Measurements from ENCODE around the gene RALGAPA1.

RALGAPA1 gene

GRCh38 chr14:35557221-35557747 lies 251.8 kb downstream of the RALGAPA1 start:
- TF ChIP-seq CTCF (IDR thresholded peaks at IDR 0.05; ENCODE audit: control extremely low read depth, extremely low read depth, low read depth, missing control alignments) = no peak
- POLR2A ChIA-PET = no interaction called here
- CTCF ChIA-PET = no interaction called here
- DNase-seq (ENCODE audit: extremely low spot score) = no peak

GRCh38 chr14:35556548-35556947 lies 252.5 kb downstream of the RALGAPA1 start:
- ChIA-PET POLR2A (no interaction called here), CTCF (interaction anchor here (1.2 kb wide), 1 partner anchor 33 kb away, joined by 3 read pairs; no protein-coding TSS in a partner anchor)
- TF ChIP-seq CTCF (IDR thresholded peaks at IDR 0.05; ENCODE audit: control extremely low read depth, extremely low read depth, low read depth, missing control alignments) = no peak
- DNase-seq (ENCODE audit: extremely low spot score) = no peak

- POLR2A ChIA-PET = no interaction called here
- CTCF ChIA-PET = interaction anchor here (2.6 kb wide), 1 partner anchor 11 kb away, joined by 6 read pairs; no protein-coding TSS in a partner anchor
- no peak for DNase-seq (ENCODE audit: extremely low spot score)
- no peak for TF ChIP-seq CTCF (IDR thresholded peaks at IDR 0.05; ENCODE audit: control extremely low read depth, extremely low read depth, low read depth, missing control alignments)
These were observed 255.3 kb downstream of the RALGAPA1 start for GRCh38 chr14:35553808-35554207.

- ChIA-PET POLR2A (no interaction called here), CTCF (interaction anchor here (0.8 to 2.6 kb wide), 4 partner anchors 8 to 133 kb away, joined by 3 to 6 read pairs (median 4); partner anchors contain the start of gene INSM2)
- TF ChIP-seq CTCF (IDR thresholded peaks at IDR 0.05; ENCODE audit: control extremely low read depth, extremely low read depth, low read depth, missing control alignments) = no peak
- DNase-seq (ENCODE audit: extremely low spot score) = no peak
These were observed 258.0 kb downstream of the RALGAPA1 start for GRCh38 chr14:35551081-35551480.

- TF ChIP-seq CTCF (IDR thresholded peaks at IDR 0.05; ENCODE audit: control extremely low read depth, extremely low read depth, low read depth, missing control alignments) = no peak
- CTCF ChIA-PET = interaction anchor here (1.3 kb wide), 1 partner anchor 9 kb away, joined by 4 read pairs; no protein-coding TSS in a partner anchor
- no peak for DNase-seq (ENCODE audit: extremely low spot score)
- POLR2A ChIA-PET = no interaction called here
These were observed 259.5 kb downstream of the RALGAPA1 start for GRCh38 chr14:35549551-35549950.

GRCh38 chr14:35543006-35543405 lies 266.1 kb downstream of the RALGAPA1 start:
- no peak for TF ChIP-seq CTCF (IDR thresholded peaks at IDR 0.05; ENCODE audit: control extremely low read depth, extremely low read depth, low read depth, missing control alignments)
- no peak for DNase-seq (ENCODE audit: extremely low spot score)
- CTCF ChIA-PET = interaction anchor here (1.1 to 1.4 kb wide), 3 partner anchors 10 to 32 kb away, joined by 3 to 6 read pairs (median 3); no protein-coding TSS in a partner anchor
- POLR2A ChIA-PET = no interaction called here
